AG08396 (cell line): ENCODE measurements around the gene SAMD8.
A peak's percentile ranks its signal among the peaks of the same experiment; 100 is the strongest.
"Not testable (repeated sequence)": the region's sequence is repeated elsewhere in the genome, so short reads cannot be mapped to it uniquely, and the experiment has no call there.

ENCODE experiments used
- DNase-seq: peaks from one replicate; pipeline ENCODE4 v3.0.0; 2012; ENCODE audit warnings: low spot score, mixed read lengths

Gene SAMD8

GRCh38 chr10:75140246-75140645 is 28.8 kb downstream of the SAMD8 start:
- no peak for DNase-seq

GRCh38 chr10:75143353-75143752 is 31.9 kb downstream of the SAMD8 start:
- DNase-seq = no peak

- no peak for DNase-seq
These were observed 34.1 kb downstream of the SAMD8 start for GRCh38 chr10:75145590-75145989.

GRCh38 chr10:75146780-75147179 is 35.3 kb downstream of the SAMD8 start:
- no peak for DNase-seq

GRCh38 chr10:75150656-75151055 is 39.2 kb downstream of the SAMD8 start:
- DNase-seq = no peak

DNA sequence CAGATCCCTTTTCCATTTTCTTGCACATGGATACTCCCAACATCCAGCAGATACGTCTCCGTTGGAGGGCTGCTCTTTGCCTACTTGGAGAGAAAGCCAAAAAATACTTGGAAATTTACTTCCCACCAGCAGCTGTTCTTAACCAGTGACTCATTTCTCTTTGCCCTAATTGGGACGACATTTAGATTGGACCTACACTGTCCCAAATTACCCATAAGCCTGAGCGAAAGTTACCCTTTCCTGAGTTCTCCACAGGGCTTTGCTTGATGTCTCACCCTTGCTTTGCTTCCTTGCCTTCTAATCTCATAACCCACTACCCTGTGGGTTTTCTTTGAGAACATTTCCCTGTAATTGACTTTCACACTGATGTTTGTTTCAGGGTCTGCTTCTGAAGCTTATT is 48.1 kb downstream of the SAMD8 start:
- DNase-seq = no peak

GRCh38 chr10:75165684-75166622 is 54.5 kb downstream of the SAMD8 start:
- DNase-seq = no peak

DNA sequence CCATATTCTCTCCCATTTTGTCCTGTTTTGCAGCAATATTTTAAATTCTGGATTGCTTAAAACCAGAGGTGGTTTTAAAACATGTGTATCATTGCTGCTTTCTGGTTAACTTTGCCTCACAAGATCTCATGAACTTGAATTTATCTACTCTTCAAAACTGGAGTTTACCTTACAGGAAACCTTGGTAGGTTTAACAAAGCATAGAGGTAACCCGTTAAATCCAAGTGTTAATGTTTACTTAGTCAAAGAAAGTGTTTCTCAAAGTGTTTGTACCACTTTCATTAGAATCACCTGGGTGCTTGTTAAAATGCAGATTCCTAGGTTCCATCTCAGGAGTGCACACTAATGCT is 55.1 kb downstream of the SAMD8 start:
- no peak for DNase-seq

- no peak for DNase-seq
These were observed 56.8 kb downstream of the SAMD8 start for GRCh38 chr10:75168275-75168674.

DNA sequence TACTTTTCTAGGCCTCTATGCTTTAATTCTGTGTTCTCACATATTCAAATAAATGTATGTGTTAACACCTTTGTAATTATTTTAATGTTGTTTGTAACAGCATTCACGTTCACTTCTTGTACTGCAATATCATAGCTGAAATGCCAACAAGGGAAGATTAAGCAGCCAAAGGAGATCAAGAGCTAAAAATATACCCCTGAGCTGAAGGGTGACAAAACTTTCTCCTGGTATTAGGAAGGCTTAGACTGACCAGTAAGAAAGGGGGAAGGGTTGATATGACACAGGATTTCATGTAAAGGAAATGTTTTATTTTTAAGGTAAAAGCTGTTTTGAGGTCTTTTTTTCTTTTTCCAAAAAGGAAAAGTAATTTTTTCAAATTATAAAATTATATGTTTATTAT is 58.8 kb downstream of the SAMD8 start:
- DNase-seq = no peak

- no peak for DNase-seq
These were observed 63.6 kb downstream of the SAMD8 start for GRCh38 chr10:75175046-75175445.

DNA sequence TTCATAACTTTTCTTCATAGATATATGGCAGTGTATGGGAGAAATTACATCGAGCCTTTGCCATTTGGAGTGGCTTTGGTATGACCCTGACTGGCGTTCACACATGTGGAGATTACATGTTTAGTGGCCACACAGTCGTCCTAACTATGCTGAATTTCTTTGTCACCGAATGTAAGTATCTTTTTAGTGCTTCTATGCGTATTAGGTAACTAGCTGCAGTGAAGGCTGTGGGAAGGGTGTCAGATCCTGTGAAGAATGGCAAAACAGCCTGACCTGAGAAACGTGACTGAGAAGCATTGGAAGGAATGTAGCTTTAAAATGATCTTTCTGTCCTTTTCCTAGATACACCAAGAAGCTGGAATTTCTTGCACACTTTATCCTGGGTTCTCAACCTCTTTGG is 64.6 kb downstream of the SAMD8 start:
- DNase-seq = no peak

GRCh38 chr10:75176736-75177135 is 65.3 kb downstream of the SAMD8 start:
- no peak for DNase-seq

- DNase-seq = no peak
These were observed 68.3 kb downstream of the SAMD8 start for GRCh38 chr10:75179657-75180177.

GRCh38 chr10:75180592-75180991 is 69.1 kb downstream of the SAMD8 start:
- no peak for DNase-seq

GRCh38 chr10:75181073-75181472 is 69.6 kb downstream of the SAMD8 start:
- no peak for DNase-seq

DNA sequence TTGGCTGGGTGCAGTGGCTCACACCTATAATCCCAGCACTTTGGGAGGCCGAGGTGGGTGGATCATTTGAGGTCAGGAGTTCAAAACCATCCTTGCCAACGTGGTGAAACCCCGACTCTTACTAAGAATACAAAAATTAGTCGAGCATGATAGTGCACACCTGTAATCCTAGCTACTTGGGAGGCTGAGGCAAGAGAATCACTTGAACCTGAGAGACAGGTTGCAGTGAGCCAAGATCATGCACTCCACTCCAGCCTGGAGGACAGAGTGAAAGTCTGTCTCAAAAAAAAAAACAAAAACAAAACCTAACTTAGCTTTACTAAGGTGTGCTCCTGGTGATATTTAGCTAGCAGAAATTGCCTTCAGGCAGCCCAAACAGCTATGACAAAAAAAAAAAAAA is 74.9 kb downstream of the SAMD8 start:
- DNase-seq = no peak

GRCh38 chr10:75187961-75188426 is 76.5 kb downstream of the SAMD8 start:
- DNase-seq = peak; percentile 57

DNA sequence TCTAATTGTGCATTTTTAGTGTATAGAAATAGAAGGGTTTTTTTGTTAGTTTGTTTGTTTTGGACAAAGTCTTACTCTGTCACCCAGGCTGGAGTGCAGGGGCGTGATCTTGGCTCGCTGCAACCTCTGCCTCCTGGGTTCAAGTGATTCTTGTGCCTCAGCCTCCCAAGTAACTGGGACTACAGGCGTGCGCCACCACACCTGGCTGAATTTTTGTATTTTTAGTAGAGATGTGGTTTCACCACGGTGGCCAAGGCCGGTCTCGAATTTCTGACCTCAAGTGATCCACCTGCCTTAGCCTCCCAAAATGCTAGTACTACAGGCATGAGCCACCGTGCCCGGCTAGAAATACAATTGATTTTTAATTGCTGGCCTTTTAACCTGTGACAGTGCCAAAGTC is 77.1 kb downstream of the SAMD8 start:
- DNase-seq = not testable (repeated sequence)

DNA sequence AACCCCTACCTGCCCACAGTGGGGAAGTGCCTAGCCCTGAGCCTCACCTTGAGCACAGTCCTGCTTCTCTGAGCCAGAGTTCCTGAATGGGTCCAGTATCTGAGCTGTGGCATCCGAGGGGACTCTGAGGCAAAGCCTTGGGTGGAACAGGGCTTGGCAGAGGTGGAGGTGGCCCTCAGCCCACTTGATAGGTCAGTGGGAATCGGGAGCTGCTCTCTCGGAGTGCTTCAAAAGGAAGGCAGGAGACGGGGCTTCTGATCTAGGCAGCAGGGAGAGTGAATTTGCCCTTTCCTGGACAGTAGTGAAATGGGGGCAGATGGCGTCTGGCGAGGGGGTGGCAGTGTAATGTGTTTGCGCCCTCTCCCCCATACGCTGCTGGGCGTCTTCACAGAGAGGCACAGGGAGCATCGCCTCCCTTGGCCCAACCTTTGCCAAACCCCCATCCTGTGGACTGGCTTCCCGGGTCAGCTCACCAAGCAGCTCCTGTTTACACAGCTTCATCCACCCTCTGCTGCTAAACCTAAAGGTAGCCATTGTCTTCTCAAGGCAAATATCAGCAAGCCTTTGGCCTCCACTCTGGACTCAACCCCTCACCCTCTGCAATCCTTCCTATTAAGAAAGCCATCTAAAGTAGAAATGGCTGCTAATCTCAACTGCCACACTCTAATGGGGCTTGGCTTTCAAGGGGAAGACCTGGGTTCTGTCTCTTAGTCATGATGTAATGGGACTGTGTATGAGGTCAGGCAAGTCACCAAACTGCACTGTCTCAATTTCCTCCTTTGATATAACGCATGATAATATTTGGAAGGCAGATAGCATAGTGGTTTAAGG is 78.0 kb downstream of the SAMD8 start:
- DNase-seq = no peak

DNA sequence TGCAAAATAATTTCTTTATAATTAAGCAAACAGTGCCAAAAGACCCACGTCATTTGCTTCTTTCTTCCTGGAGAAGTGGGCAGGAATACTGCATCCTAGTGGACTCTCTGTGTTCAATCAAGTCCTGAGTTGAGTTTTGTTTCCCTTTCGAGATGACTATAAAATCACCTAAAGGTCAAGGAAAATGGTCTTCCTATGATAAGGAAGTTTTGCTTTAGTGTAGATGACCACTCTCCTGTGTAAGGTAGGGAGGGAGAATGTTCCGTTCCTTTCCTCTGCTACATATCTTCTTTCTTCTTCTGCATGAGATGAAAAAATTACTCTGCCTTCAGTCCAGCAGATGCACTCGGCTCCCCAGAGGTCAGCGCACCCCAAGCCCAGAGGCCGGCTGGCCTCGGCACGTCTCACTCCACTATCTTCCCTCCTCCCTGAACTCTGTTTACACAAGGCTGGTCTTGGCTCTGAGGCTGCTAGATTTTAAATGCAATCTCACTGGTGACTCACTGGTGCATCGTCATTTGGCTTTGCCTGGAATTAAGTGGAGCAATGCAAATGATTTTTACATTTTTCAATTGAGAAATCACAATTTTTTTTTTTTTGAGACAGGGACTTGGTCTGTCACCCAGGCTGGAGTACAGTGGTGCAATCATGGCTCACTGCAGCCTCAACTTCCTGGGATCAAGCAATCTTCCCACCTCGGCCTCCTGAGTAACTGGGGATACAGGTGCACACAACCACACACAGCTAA is 80.5 kb downstream of the SAMD8 start:
- DNase-seq = peak; percentile 77

DNA sequence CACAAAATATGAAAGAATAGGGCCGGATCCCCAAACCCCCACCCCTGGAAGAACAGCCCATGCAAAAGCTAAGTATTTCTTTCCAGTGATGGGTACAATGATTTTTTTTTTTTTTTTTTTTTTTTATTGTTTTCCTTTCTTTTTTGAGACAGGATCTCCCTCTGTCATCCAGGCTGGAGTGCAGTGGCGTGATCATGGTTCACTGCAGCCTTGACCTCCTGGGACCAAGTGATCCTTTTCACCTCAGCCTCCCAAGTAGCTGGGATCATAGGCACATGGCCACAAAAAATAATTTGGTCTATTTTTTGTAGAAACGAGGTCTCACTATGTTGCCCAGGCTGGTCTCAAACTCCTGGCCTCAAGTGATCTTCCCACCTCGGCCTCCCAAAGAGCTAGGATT is 83.2 kb downstream of the SAMD8 start:
- DNase-seq = not testable (repeated sequence)
